Gastrocnemius medialis (tissue), 4 donors: ENCODE measurements around the gene DNM3. TPM values are rescaled to one million over a fixed set of nuclear protein-coding genes. Genes with fewer than 3 reads are reported as not detected.

Experiments
- ATAC-seq, 2 donors: fragments of 150-250 bp; one replicate each; pipeline ENCODE4 v1.9.1; 2016
- DNase-seq, 2 donors: peaks; one replicate each; pipeline ENCODE4 v3.0.0-alpha.2; 2019
- H3K27ac ChIP-seq, 4 donors: fragments of 200-600 bp; sonication (generic); 1 replicate in 1 of 4; 2 replicates in 3 of 4; pipeline ENCODE4 v1.5.1; 2016 to 2018; ENCODE audit warnings: mild to moderate bottlenecking in 2 of 4, moderate library complexity in 1 of 4
- H3K27me3 ChIP-seq, 3 donors: fragments of 200-600 bp; sonication (generic) in 2 of 3; 1 replicate in 1 of 3; 2 replicates in 2 of 3; pipeline versions ENCODE4 v1.5.1 to v1.6.0; 2016 to 2019; ENCODE audit warnings: mild to moderate bottlenecking in 1 of 3, moderate library complexity in 1 of 3
- H3K36me3 ChIP-seq, 2 donors: fragments of 200-600 bp; sonication (generic) in 1 of 2; one replicate each; pipeline ENCODE4 v1.5.1; 2017 to 2018
- H3K4me1 ChIP-seq, 2 donors: fragments of 200-600 bp; sonication (generic) in 1 of 2; one replicate each; pipeline ENCODE4 v1.5.1; 2016 to 2017; ENCODE audit warnings: mild to moderate bottlenecking in 2 of 2
- H3K4me3 ChIP-seq, 4 donors: fragments of 200-600 bp; sonication (generic) in 3 of 4; 1 replicate in 1 of 4; 2 replicates in 3 of 4; pipeline ENCODE4 v1.5.1; 2016 to 2019; ENCODE audit warnings: mild to moderate bottlenecking in 2 of 4
- H3K9me3 ChIP-seq, 3 donors: fragments of 200-600 bp; sonication (generic) in 2 of 3; 1 replicate in 1 of 3; 2 replicates in 2 of 3; pipeline ENCODE4 v1.5.1; 2016 to 2019
- CTCF ChIP-seq, 5 experiments: fragments of 450-650 bp in 3 of 5; fragments of 200-600 bp in 2 of 5; sonication (generic) in 2 of 5; IDR thresholded peaks in 4 of 5; conservative IDR thresholded peaks in 1 of 5; 1 replicate in 4 of 5; 2 replicates in 1 of 5; pipeline ENCODE4 v1.5.1; 2016 to 2019; ENCODE audit warnings: antibody characterized with exemption in 5 of 5, mild to moderate bottlenecking in 3 of 5, moderate library complexity in 3 of 5
- POLR2A ChIP-seq, 2 donors: fragments of 450-650 bp; IDR thresholded peaks; one replicate each; pipeline ENCODE4 v1.6.1; 2017; ENCODE audit warnings: antibody characterized with exemption in 2 of 2, mild to moderate bottlenecking in 2 of 2, moderate library complexity in 2 of 2
- in situ Hi-C, 4 donors: fragments of 200-750 bp; cut with MboI; loops; one replicate each; pipeline versions ENCODE4 v1.15.0 to v1.8.0; 2017; ENCODE audit warnings: low sequenced_read_pairs in 4 of 4
- intact Hi-C: fragments of 100-400 bp; cut with DNase I; formaldehyde crosslinking; loops from one replicate; pipeline ENCODE4 v1.15.1; 2023; ENCODE audit warnings: low total_unique reads
- total RNA-seq, 4 donors: library from RNA; depleted of rRNA; stranded (reverse); fragments of >200 nt; gene quantifications; one replicate each; pipeline versions ENCODE4 v1.1.0 to v1.2.3, GENCODE V29; 2016

DNM3 gene
- total RNA-seq, 4 donors from 2014 or later: 0.35 to 1.6 (median 1.1) TPM

- no peak overlapping the region for H3K4me3 ChIP-seq
- no peaks in the 10 kb centered on the region for H3K27me3 ChIP-seq
- no peak for ATAC-seq
- H3K4me1 ChIP-seq: no peaks in the 10 kb centered on the region
- DNase-seq: no peak
- TF ChIP-seq POLR2A (IDR thresholded peaks at IDR 0.05) (no peak), CTCF (IDR thresholded peaks at IDR 0.05 in 4 of 5, conservative IDR thresholded peaks at IDR 0.05 in 1 of 5) (no peak)
- H3K27ac ChIP-seq: no peak overlapping the region
- intact Hi-C loops (no loop called here), in situ Hi-C loops (no loop called here)
- no peaks in the 10 kb centered on the region for H3K36me3 ChIP-seq
- no peaks in the 10 kb centered on the region for H3K9me3 ChIP-seq
These were observed 11.0 kb downstream of the DNM3 start for GRCh38 chr1:171852272-171852671.

- no peaks in the 10 kb centered on the region for H3K36me3 ChIP-seq
- no peaks in the 10 kb centered on the region for H3K27me3 ChIP-seq
- in situ Hi-C loops (no loop called here), intact Hi-C loops (no loop called here)
- H3K4me1 ChIP-seq: no peaks in the 10 kb centered on the region
- H3K27ac ChIP-seq: no peak overlapping the region
- ATAC-seq (no peak), DNase-seq (no peak)
- TF ChIP-seq POLR2A (IDR thresholded peaks at IDR 0.05) (no peak), CTCF (IDR thresholded peaks at IDR 0.05 in 4 of 5, conservative IDR thresholded peaks at IDR 0.05 in 1 of 5) (no peak)
- H3K4me3 ChIP-seq: no peak overlapping the region
- no peaks in the 10 kb centered on the region for H3K9me3 ChIP-seq
These were observed 14.1 kb downstream of the DNM3 start for GRCh38 chr1:171855381-171855780.

- Histone ChIP-seq H3K4me1 (no peaks in the 10 kb centered on the region), H3K27ac (no peak overlapping the region), H3K27me3 (no peaks in the 10 kb centered on the region), H3K9me3 (no peaks in the 10 kb centered on the region), H3K4me3 (no peak overlapping the region), H3K36me3 (no peaks in the 10 kb centered on the region)
- DNase-seq (no peak), ATAC-seq (no peak)
- TF ChIP-seq CTCF (IDR thresholded peaks at IDR 0.05 in 4 of 5, conservative IDR thresholded peaks at IDR 0.05 in 1 of 5) (no peak), POLR2A (IDR thresholded peaks at IDR 0.05) (no peak)
- intact Hi-C loops (no loop called here), in situ Hi-C loops (no loop called here)
These were observed 17.4 kb downstream of the DNM3 start for GRCh38 chr1:171858696-171859095.

GRCh38 chr1:171860696-171861095, 19.4 kb downstream of the DNM3 start:
- in situ Hi-C loops: no loop called here
- no peaks in the 10 kb centered on the region for H3K27me3 ChIP-seq
- intact Hi-C loops: no loop called here
- H3K27ac ChIP-seq: no peak overlapping the region
- no peaks in the 10 kb centered on the region for H3K36me3 ChIP-seq
- H3K4me1 ChIP-seq: no peaks in the 10 kb centered on the region
- TF ChIP-seq POLR2A (IDR thresholded peaks at IDR 0.05): no peak
- no peak for TF ChIP-seq CTCF (IDR thresholded peaks at IDR 0.05 in 4 of 5, conservative IDR thresholded peaks at IDR 0.05 in 1 of 5)
- no peak for DNase-seq
- no peak for ATAC-seq
- H3K4me3 ChIP-seq: no peak overlapping the region
- no peaks in the 10 kb centered on the region for H3K9me3 ChIP-seq

GRCh38 chr1:171863531-171863930, 22.2 kb downstream of the DNM3 start:
- no peaks in the 10 kb centered on the region for H3K4me1 ChIP-seq
- no peaks in the 10 kb centered on the region for H3K36me3 ChIP-seq
- no peak for DNase-seq
- ATAC-seq: no peak
- TF ChIP-seq POLR2A (IDR thresholded peaks at IDR 0.05) (no peak), CTCF (IDR thresholded peaks at IDR 0.05 in 4 of 5, conservative IDR thresholded peaks at IDR 0.05 in 1 of 5) (no peak)
- H3K27me3 ChIP-seq: no peaks in the 10 kb centered on the region
- in situ Hi-C loops (no loop called here), intact Hi-C loops (no loop called here)
- no peak overlapping the region for H3K27ac ChIP-seq
- H3K4me3 ChIP-seq: no peak overlapping the region
- H3K9me3 ChIP-seq: no peaks in the 10 kb centered on the region
